OCI-M1 (cell line): ENCODE results near the gene ANKRD13D.
"Not testable (repeated sequence)": the region's sequence is repeated elsewhere in the genome, so short reads cannot be mapped to it uniquely, and the experiment has no call there.

Source experiments
- DNase-seq: peaks from one replicate; lab custom pipeline; 2025; lab: John Stamatoyannopoulos, UW

Gene ANKRD13D

GRCh38 chr11:67289226-67289650 lies at the start of gene ANKRD13D:
TSS of gene ANKRD13D (plus strand) at chr11:67289303. CDS start at chr11:67289461, 158 bp downstream.
- DNase-seq, result no peak

- peak; percentile 98 for DNase-seq
These were observed 49.1 kb upstream of the ANKRD13D start for GRCh38 chr11:67239783-67240575.

- DNase-seq, result peak; percentile 75
These were observed 48.3 kb upstream of the ANKRD13D start for GRCh38 chr11:67240576-67241389.

- DNase-seq, result no peak
These were observed 46.6 kb upstream of the ANKRD13D start for GRCh38 chr11:67242548-67242947.

- DNase-seq, result no peak
These were observed 46.1 kb upstream of the ANKRD13D start for GRCh38 chr11:67243051-67243450.

- no peak for DNase-seq
These were observed 44.1 kb upstream of the ANKRD13D start for GRCh38 chr11:67245046-67245445.

- no peak for DNase-seq
These were observed 41.1 kb upstream of the ANKRD13D start for GRCh38 chr11:67247946-67248550.

GRCh38 chr11:67248653-67249052 lies 40.5 kb upstream of the ANKRD13D start:
- DNase-seq, result no peak

- no peak for DNase-seq
These were observed 38.8 kb upstream of the ANKRD13D start for GRCh38 chr11:67250059-67251043.

GRCh38 chr11:67251841-67252240 lies 37.3 kb upstream of the ANKRD13D start:
- DNase-seq, result no peak

GRCh38 chr11:67252831-67253239 lies 36.3 kb upstream of the ANKRD13D start:
- peak; percentile 38 for DNase-seq

GRCh38 chr11:67253872-67254624 lies 35.1 kb upstream of the ANKRD13D start:
- DNase-seq, result no peak

GRCh38 chr11:67254798-67255197 lies 34.3 kb upstream of the ANKRD13D start:
- no peak for DNase-seq

- DNase-seq, result no peak
These were observed 33.8 kb upstream of the ANKRD13D start for GRCh38 chr11:67255353-67255752.

GRCh38 chr11:67255864-67256263 lies 33.2 kb upstream of the ANKRD13D start:
- no peak for DNase-seq

GRCh38 chr11:67256477-67257135 lies 32.5 kb upstream of the ANKRD13D start:
- DNase-seq, result no peak

- DNase-seq, result no peak
These were observed 28.7 kb upstream of the ANKRD13D start for GRCh38 chr11:67260406-67260805.

GRCh38 chr11:67260885-67261639 lies 28.0 kb upstream of the ANKRD13D start:
- not testable (repeated sequence) for DNase-seq

GRCh38 chr11:67261640-67261945 lies 27.5 kb upstream of the ANKRD13D start:
- DNase-seq, result no peak
